ENCODE results near the gene HILPDA. TPM values are rescaled to one million over a fixed set of nuclear protein-coding genes. Genes with fewer than 3 reads are reported as not detected.

HILPDA gene
- total and polyA plus RNA-seq, 9 of the 15 experiments (the other 6 are each of a cell fraction or from before 2014, with no cell fraction given) = 8.3 to 71.8 (median 23.5) TPM

DNA sequence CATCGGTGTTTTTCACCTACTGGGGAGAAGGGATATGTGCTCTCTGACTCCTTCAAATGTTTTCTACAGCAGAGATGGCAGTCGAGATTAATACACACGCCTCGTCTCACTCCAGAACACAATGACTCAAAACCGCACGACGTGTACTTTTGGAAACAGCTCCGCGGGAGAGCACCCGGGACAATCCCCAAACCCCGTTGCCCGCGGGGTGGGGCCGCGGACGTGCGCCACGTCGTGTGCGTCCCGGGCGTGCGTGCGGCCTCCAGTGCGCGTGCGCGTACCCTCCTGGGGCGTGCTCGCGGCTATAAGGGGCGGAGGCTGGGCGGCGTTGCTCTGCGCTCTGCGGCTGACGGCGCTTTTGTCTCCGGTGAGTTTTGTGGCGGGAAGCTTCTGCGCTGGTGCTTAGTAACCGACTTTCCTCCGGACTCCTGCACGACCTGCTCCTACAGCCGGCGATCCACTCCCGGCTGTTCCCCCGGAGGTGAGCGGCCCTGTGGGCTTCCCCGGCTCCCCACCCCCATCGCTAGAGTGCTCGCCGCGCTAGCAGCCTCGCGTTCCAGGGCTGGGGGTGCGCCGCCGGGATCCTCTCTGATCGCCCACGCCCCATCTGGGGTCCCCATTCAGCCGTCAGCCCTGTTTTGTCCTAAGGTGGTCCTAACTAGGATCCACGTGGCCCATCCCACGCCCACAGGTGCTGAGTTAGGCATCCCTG lies at the start of gene HILPDA (continued):
- TF ChIP-seq ZNF431 (CRISPR knock-in tag; IDR thresholded peaks at IDR 0.05) (peak; percentile 58; the same call in 1 of the 2 replicates), POLR2AphosphoS5 (IDR thresholded peaks at IDR 0.05; ENCODE audit: control insufficient read depth, insufficient read depth, low read depth, low read length) (0 out of 2 replicates have a peak, but pooled peaks have one; percentile 49), ZNF224 (CRISPR knock-in tag; IDR thresholded peaks at IDR 0.05) (peak; percentile 22; the same call in 1 of the 2 replicates), SMARCE1 (IDR thresholded peaks at IDR 0.05) (0 out of 2 replicates have a peak, but pooled peaks have one; percentile 69), KDM4B (IDR thresholded peaks at IDR 0.05; ENCODE audit: borderline replicate concordance in 2 of 2, low read depth in 1 of 2) (no peak; a peak in 1 of 4 replicates), ZFPM2 (CRISPR knock-in tag; IDR thresholded peaks at IDR 0.05) (no peak), PML (IDR thresholded peaks at IDR 0.05; ENCODE audit: low read length) (peak; percentile 29; the same call in 1 of the 2 replicates), ZBTB17 (CRISPR knock-in tag; IDR thresholded peaks at IDR 0.05) (peak; percentile 60; the same call in 1 of the 2 replicates), YBX1 (IDR thresholded peaks at IDR 0.05) (no peak), ZNF174 (CRISPR knock-in tag; IDR thresholded peaks at IDR 0.05) (no peak), KDM5B (IDR thresholded peaks at IDR 0.05; ENCODE audit: insufficient replicate concordance, low read depth, low read length) (peak; percentile 98), NFIX (CRISPR knock-in tag; IDR thresholded peaks at IDR 0.05; ENCODE audit: low read depth) (no peak), ELF2 (CRISPR knock-in tag; IDR thresholded peaks at IDR 0.05) (no peak), TBL1XR1 (IDR thresholded peaks at IDR 0.05; ENCODE audit: low read length in 2 of 2) (peak in 1 of 2 experiments; percentile 68; a peak in 2 of 4 replicates), DPF2 (IDR thresholded peaks at IDR 0.05) (peak; percentile 70), RAD21 (CRISPR knock-in tag; conservative IDR thresholded peaks at IDR 0.05 in 1 of 2, IDR thresholded peaks at IDR 0.05 in 1 of 2) (peak in 1 of 2 experiments; percentile 8; a peak in 1 of 4 replicates), THRAP3 (IDR thresholded peaks at IDR 0.05; ENCODE audit: borderline replicate concordance) (no peak), ZBTB1 (CRISPR knock-in tag; IDR thresholded peaks at IDR 0.05; ENCODE audit: borderline replicate concordance, low read depth) (no peak; the same call in 1 of the 2 replicates), FOXA3 (CRISPR knock-in tag; conservative IDR thresholded peaks at IDR 0.05 in 1 of 2, IDR thresholded peaks at IDR 0.05 in 1 of 2) (no peak)
- TF ChIP-seq, protein P1, sequence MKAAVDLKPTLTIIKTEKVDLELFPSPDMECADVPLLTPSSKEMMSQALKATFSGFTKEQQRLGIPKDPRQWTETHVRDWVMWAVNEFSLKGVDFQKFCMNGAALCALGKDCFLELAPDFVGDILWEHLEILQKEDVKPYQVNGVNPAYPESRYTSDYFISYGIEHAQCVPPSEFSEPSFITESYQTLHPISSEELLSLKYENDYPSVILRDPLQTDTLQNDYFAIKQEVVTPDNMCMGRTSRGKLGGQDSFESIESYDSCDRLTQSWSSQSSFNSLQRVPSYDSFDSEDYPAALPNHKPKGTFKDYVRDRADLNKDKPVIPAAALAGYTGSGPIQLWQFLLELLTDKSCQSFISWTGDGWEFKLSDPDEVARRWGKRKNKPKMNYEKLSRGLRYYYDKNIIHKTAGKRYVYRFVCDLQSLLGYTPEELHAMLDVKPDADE (conservative IDR thresholded peaks at IDR 0.05; ENCODE audit: control insufficient read depth, low read depth, low read length) = peak; percentile 63; the same call in 1 of the 2 replicates
- TF ChIP-seq, protein P2, sequence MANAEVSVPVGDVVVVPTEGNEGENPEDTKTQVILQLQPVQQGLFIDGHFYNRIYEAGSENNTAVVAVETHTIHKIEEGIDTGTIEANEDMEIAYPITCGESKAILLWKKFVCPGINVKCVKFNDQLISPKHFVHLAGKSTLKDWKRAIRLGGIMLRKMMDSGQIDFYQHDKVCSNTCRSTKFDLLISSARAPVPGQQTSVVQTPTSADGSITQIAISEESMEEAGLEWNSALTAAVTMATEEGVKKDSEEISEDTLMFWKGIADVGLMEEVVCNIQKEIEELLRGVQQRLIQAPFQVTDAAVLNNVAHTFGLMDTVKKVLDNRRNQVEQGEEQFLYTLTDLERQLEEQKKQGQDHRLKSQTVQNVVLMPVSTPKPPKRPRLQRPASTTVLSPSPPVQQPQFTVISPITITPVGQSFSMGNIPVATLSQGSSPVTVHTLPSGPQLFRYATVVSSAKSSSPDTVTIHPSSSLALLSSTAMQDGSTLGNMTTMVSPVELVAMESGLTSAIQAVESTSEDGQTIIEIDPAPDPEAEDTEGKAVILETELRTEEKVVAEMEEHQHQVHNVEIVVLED (CRISPR knock-in tag; IDR thresholded peaks at IDR 0.05) = peak; percentile 99
- TF ChIP-seq, protein P3, sequence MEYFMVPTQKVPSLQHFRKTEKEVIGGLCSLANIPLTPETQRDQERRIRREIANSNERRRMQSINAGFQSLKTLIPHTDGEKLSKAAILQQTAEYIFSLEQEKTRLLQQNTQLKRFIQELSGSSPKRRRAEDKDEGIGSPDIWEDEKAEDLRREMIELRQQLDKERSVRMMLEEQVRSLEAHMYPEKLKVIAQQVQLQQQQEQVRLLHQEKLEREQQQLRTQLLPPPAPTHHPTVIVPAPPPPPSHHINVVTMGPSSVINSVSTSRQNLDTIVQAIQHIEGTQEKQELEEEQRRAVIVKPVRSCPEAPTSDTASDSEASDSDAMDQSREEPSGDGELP (CRISPR knock-in tag; IDR thresholded peaks at IDR 0.05; ENCODE audit: borderline replicate concordance) = peak; percentile 78
- TF ChIP-seq, protein P4, sequence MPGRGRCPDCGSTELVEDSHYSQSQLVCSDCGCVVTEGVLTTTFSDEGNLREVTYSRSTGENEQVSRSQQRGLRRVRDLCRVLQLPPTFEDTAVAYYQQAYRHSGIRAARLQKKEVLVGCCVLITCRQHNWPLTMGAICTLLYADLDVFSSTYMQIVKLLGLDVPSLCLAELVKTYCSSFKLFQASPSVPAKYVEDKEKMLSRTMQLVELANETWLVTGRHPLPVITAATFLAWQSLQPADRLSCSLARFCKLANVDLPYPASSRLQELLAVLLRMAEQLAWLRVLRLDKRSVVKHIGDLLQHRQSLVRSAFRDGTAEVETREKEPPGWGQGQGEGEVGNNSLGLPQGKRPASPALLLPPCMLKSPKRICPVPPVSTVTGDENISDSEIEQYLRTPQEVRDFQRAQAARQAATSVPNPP (IDR thresholded peaks at IDR 0.05; ENCODE audit: borderline replicate concordance, insufficient read depth, insufficient read length) = no peak

Data from K562 (cell line).